Pancreas (tissue), 10 donors: ENCODE results near the gene SFMBT2. TPM values are rescaled to one million over a fixed set of nuclear protein-coding genes. Genes with fewer than 3 reads are reported as not detected.

Experiments used
- ATAC-seq, 4 donors: fragments of 200-7000 bp; cut with Tn5 transposase; one replicate each; pipeline versions ENCODE4 v1.8.0 to v1.9.1; 2020; ENCODE audit warnings: mild to moderate bottlenecking in 4 of 4, moderate library complexity in 4 of 4
- DNase-seq, 6 donors: peaks; one replicate each; pipeline ENCODE4 v3.0.0-alpha.2; 2020
- FAIRE-seq: peaks from 2 replicates; lab custom pipeline; 2012; peaks lifted over from hg19 to GRCh38; lab: Jason Lieb, UNC
- H3K27ac ChIP-seq, 4 donors: fragments of 200-600 bp; sonication (generic); 1 replicate in 3 of 4; 2 replicates in 1 of 4; pipeline versions ENCODE4 v1.5.0 to v1.8.0; 2020
- H3K27me3 ChIP-seq, 4 donors: fragments of 200-600 bp; one replicate each; pipeline ENCODE4 v1.8.0; 2021
- H3K36me3 ChIP-seq, 3 donors: fragments of 200-600 bp; sonication (generic) in 1 of 3; one replicate each; pipeline versions ENCODE4 v1.5.0 to v1.8.0; 2020 to 2021
- H3K4me1 ChIP-seq, 3 donors: fragments of 200-600 bp; one replicate each; pipeline ENCODE4 v1.8.0; 2021
- H3K4me3 ChIP-seq, 4 donors: fragments of 200-600 bp; sonication (generic) in 2 of 4; one replicate each; pipeline versions ENCODE4 v1.5.0 to v1.8.0; 2020 to 2021
- H3K9me3 ChIP-seq, 4 donors: fragments of 200-600 bp; one replicate each; pipeline ENCODE4 v1.8.0; 2021
- CTCF ChIP-seq, 4 donors: fragments of 200-600 bp; sonication (generic) in 3 of 4; IDR thresholded peaks; one replicate each; pipeline versions ENCODE4 v1.5.0 to v1.8.0; 2021; ENCODE audit warnings: antibody characterized with exemption in 4 of 4
- WGBS, 2 donors: extraction: QIAGEN DNeasy Blood & Tissue Kit; methylation state at CpG; one replicate each; pipeline ENCODE4 v1.1.7; 2013; 5-methylcytosine and 5-hydroxymethylcytosine counted together
- intact Hi-C, 3 donors: fragments of 100-400 bp; cut with DNase I; formaldehyde crosslinking; loops; one replicate each; pipeline versions ENCODE4 v1.11.1 to v1.14.2; 2022
- polyA plus RNA-seq, 2 donors: library from polyadenylated mRNA; stranded (reverse); fragments of 200-250 nt; gene quantifications; one replicate each; pipeline ENCODE4 v1.2.3, GENCODE V29; 2013
- total RNA-seq, 6 donors: library from RNA; stranded (reverse); fragmentation: NEBNext Ultra II Directional in 4 of 6; extraction: Animal tissue kit (Norgen Biotek cat#: 25700) in 4 of 6; gene quantifications; one replicate each; pipeline versions ENCODE4 v1.2.1 to v1.2.4, GENCODE V29; 2021 to 2023
- donor health status: healthy with polysubstance abuse.
- donor health status: DM: no; HTN: no; CAD: no; lungs with moderate emphysema.
- donor health status: DM: no; HTN: no; CAD: no.
- donor health status: control.
- donor health status: control.
- donor health status: Bipolar disorder and iron deficiency.
- donor health status: DM: yes; HTN: yes; CAD: no.
- donor health status: DM: no; HTN: no; CAD: no.
- donor health status: DM: no; HTN: no; CAD: no.
- donor health status: DM: yes; HTN: yes; CAD: no.

The SFMBT2 gene
- total and polyA plus RNA-seq, 8 donors = 0.65 to 9.4 (median 1.9) TPM

- ATAC-seq (no peak), DNase-seq (no peak), FAIRE-seq (no peak)
- Histone ChIP-seq H3K9me3 (no peaks in the 10 kb centered on the region), H3K4me3 (no peak overlapping the region), H3K4me1 (no peaks in the 10 kb centered on the region), H3K27me3 (peaks cover 0 to 12% (median 0%) of the 10 kb centered on the region in 4 donors), H3K27ac (no peak overlapping the region), H3K36me3 (no peaks in the 10 kb centered on the region)
- 67 to 94% methylated on average over 3 of the region's 3 CpGs for WGBS, 2 donors
- no peak for TF ChIP-seq CTCF (IDR thresholded peaks at IDR 0.05)
- intact Hi-C loops = no loop called here
Observed at GRCh38 chr10:7122561-7122960, 288.3 kb downstream of the SFMBT2 start.

DNA sequence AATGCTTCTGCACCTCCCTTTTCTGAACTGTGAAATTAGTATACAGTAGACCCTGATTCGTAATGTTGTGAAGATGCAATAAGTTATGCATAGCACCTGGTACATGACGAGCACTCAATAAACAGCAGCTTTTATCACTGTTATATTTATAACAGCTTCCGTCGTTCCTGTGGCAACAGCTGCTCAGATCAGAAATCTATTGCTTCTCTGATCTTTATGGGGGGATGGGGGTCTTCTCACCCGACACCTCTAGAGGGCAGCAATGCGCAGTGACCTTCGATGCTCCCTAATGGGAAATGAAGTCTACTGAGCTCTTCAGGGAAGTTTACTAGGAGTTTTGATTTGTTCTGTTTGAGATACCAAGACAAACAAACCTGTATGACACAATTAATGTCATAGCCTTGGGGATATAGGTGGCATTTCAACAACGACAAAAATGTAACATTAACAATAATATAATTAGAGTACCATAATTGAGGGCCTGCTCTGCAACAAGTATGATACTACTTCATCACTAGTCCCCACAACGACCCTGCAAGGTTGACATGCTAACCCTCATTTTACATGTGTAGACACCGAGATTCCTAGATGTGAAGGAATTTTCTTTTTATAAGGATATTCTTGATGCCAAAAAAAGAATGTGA is 289.6 kb downstream of the SFMBT2 start:
- WGBS, 2 donors = 26 to 29% methylated on average over 10 of the region's 10 CpGs
- H3K9me3 ChIP-seq = no peaks in the 10 kb centered on the region
- intact Hi-C loops = no loop called here
- H3K27me3 ChIP-seq = peaks cover 0 to 11% (median 0%) of the 10 kb centered on the region in 4 donors
- FAIRE-seq (no peak), ATAC-seq (peak in 2 of 4 donors; percentile 55 to 65), DNase-seq (peak in 1 of 6 donors; percentile 22)
- H3K27ac ChIP-seq = no peak overlapping the region
- peak in 1 of 4 donors; percentile 28 for TF ChIP-seq CTCF (IDR thresholded peaks at IDR 0.05)
- H3K36me3 ChIP-seq = no peaks in the 10 kb centered on the region
- no peaks in the 10 kb centered on the region for H3K4me1 ChIP-seq
- H3K4me3 ChIP-seq = no peak overlapping the region

DNA sequence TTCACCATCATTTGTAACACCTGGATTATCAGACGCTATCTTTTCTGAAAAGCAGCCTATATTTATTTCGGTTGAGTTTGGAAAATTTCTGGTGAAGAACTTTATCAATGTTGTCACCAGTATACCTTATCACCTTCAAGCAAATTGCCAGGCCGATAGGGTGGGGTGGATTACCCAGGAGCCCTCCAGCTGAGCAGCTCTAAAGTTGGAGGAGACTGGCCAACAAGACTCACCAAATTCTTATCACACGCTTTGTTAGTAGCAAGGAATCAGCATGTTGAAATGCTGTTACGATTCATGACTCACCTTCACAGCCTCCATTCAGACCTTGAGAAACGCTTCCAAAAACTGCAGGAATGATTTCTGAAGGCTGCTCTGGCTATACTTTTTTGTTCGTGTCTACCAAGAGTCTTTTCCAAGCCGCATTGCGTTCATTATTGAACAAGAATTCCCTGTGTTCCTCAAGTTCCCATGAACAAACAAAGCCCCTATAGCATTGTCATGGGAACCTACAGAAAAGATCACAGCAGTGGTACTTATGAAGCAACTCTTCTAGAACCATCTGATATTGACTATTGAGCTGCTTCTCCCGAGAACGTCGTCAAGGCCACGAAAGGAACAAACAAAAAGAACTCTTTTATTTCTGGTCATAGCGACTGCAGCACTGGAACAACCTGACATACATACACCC is 291.4 kb downstream of the SFMBT2 start:
- H3K27me3 ChIP-seq = peaks cover 0 to 6% (median 0%) of the 10 kb centered on the region in 4 donors
- no peaks in the 10 kb centered on the region for H3K36me3 ChIP-seq
- H3K4me3 ChIP-seq = no peak overlapping the region
- WGBS, 2 donors = 51 to 56% methylated on average over 14 of the region's 14 CpGs
- FAIRE-seq (no peak), ATAC-seq (no peak), DNase-seq (no peak)
- intact Hi-C loops = no loop called here
- no peaks in the 10 kb centered on the region for H3K4me1 ChIP-seq
- TF ChIP-seq CTCF (IDR thresholded peaks at IDR 0.05) = no peak
- no peak overlapping the region for H3K27ac ChIP-seq
- H3K9me3 ChIP-seq = no peaks in the 10 kb centered on the region

DNA sequence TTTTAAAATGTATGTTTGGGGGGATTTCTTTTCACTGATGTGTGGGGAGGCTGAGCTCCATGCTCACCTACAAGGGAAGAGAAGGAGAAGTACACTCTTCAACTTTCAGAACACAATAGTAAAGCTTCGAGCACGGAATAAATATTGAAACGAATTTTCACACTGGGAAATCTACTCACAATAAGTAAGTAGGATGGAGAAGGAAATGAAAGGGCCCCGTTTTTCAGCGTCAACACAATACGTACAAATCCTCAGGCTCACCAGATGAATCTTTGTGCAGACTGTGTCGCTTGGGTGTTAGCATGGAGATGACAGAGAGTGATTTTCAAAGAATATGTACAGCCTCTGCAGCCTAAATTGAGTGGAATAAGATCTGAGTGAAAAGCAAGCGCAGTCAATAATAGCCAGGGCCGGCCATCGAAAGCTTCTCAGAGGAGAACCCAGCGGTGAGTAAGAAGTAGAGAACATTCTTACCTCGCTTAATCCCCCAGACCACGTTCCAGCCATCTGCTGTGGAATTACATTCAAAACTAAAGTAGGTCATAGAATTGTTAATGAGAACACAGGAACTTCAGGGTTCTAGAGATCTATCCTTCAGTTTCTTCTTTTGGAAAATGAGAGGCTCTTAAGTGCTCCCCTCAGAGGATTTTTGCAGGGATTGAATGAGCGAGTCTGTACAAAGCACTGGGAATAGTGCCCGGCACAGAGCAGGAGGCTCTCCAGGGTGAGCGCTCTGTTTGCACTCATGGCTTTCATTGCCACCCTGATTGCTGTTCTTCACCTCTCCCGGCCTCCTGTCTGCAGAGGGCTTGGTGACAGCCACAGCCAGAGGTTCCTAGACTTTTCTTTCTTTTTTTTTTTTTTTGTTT is 292.8 kb downstream of the SFMBT2 start:
- Histone ChIP-seq H3K4me1 (no peaks in the 10 kb centered on the region), H3K27me3 (no peaks in the 10 kb centered on the region), H3K36me3 (no peaks in the 10 kb centered on the region), H3K27ac (no peak overlapping the region), H3K9me3 (no peaks in the 10 kb centered on the region), H3K4me3 (no peak overlapping the region)
- no peak for DNase-seq
- WGBS, 2 donors = 69 to 79% methylated on average over 17 of the region's 17 CpGs
- FAIRE-seq = no peak
- no peak for TF ChIP-seq CTCF (IDR thresholded peaks at IDR 0.05)
- no peak for ATAC-seq
- intact Hi-C loops = no loop called here
